Naive B cell (primary cell): ENCODE data around the gene N4BP2L2. TPM values are rescaled to one million over a fixed set of nuclear protein-coding genes. Genes with fewer than 3 reads are reported as not detected.

Experiments used
- ATAC-seq, 2 donors: fragments of 150-1000 bp; cut with Tn5 transposase; 2 replicates each; pipeline ENCODE4 v1.10.0; 2021; ENCODE audit warnings: low read depth in 2 of 2, mild to moderate bottlenecking in 2 of 2, moderate library complexity in 2 of 2
- DNase-seq: peaks from one replicate; pipeline ENCODE4 v3.0.0; 2022
- H3K27ac Mint-ChIP-seq, 6 donors: one replicate each; pipeline ENCODE4 v1.8.0; 2020 to 2022; ENCODE audit warnings: mild to moderate bottlenecking in 6 of 6, mixed read lengths in 6 of 6, moderate library complexity in 5 of 6, inconsistent platforms in 2 of 6
- H3K27me3 Mint-ChIP-seq, 3 donors: one replicate each; pipeline ENCODE4 v1.8.0; 2021 to 2022; ENCODE audit warnings: mixed read lengths in 3 of 3, mild to moderate bottlenecking in 1 of 3
- H3K36me3 Mint-ChIP-seq, 2 donors: one replicate each; pipeline ENCODE4 v1.8.0; 2020 to 2022; ENCODE audit warnings: mixed read lengths in 2 of 2, inconsistent platforms in 1 of 2, mild to moderate bottlenecking in 1 of 2
- H3K4me1 Mint-ChIP-seq, 3 donors: one replicate each; pipeline ENCODE4 v1.8.0; 2020 to 2022; ENCODE audit warnings: mixed read lengths in 3 of 3, inconsistent platforms in 1 of 3, mild to moderate bottlenecking in 1 of 3, moderate library complexity in 1 of 3
- H3K4me3 Mint-ChIP-seq, 8 donors: one replicate each; pipeline ENCODE4 v1.8.0; 2020 to 2022; ENCODE audit warnings: mild to moderate bottlenecking in 8 of 8, mixed read lengths in 8 of 8, moderate library complexity in 8 of 8, inconsistent platforms in 2 of 8
- H3K9me3 Mint-ChIP-seq, 7 donors: one replicate each; pipeline ENCODE4 v1.8.0; 2020 to 2022; ENCODE audit warnings: mixed read lengths in 7 of 7, mild to moderate bottlenecking in 5 of 7, inconsistent platforms in 2 of 7, moderate library complexity in 1 of 7
- polyA plus RNA-seq, 6 donors: library from polyadenylated mRNA; unstranded; fragments of 300-500 nt; fragmentation: Illumina TruSeq; gene quantifications; one replicate each; pipeline ENCODE4 v1.2.3, GENCODE V29; 2021; ENCODE audit warnings: low read depth in 6 of 6

The N4BP2L2 gene
- polyA plus RNA-seq, 6 donors from 2014 or later: 164 to 230 (median 195) TPM

DNA sequence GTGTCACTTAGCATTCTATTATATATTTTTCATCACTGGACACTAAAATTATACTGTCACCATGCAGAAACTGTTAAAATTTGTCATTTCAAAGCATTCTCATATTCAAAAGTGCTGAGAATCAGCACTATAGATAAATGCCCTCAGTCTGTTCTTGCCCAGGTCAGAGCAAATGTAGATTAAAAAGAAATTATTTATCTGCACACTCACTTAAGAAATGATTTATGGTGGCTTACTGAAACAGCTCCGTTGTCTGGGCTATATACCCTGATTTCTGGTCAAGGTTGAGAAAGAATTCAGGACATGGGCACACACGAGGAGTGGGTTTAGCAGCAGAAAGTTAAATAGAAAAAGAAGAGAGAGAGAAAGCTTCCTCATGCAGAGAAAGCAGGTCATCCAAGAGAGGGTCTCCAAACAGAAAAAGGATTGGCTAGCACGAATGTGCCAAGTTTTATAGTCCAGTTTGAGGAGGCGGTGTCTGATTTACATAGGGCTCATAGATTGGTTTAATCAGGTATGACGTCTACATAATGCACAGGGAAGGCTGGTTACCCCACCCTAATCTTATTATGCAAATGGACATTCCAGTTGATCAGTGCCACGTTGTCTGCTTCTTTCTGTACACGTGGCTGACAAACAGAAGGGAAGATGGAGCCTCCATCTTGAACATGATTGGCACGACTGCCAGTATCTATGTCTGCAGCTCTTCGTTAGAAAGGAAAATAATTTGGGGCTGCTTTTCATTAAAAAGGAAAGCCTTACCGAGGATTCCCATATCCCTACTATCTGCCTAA is 63.4 kb downstream of the N4BP2L2 start:
- no peak for ATAC-seq
- Mint-ChIP-seq H3K27ac (no peak overlapping the region), H3K27me3 (no peaks in the 10 kb centered on the region), H3K36me3 (peaks cover 0 to 8% of the 10 kb centered on the region in 2 donors), H3K9me3 (no peaks in the 10 kb centered on the region), H3K4me3 (no peak overlapping the region), H3K4me1 (peaks cover 0 to 5% (median 0%) of the 10 kb centered on the region in 3 donors)
- DNase-seq: no peak

GRCh38 chr13:32473650-32474049 is 64.9 kb downstream of the N4BP2L2 start:
- Mint-ChIP-seq H3K27ac (no peak overlapping the region), H3K27me3 (no peaks in the 10 kb centered on the region), H3K4me1 (peaks cover 0 to 5% (median 0%) of the 10 kb centered on the region in 3 donors), H3K36me3 (peaks cover 0 to 3% of the 10 kb centered on the region in 2 donors), H3K9me3 (no peaks in the 10 kb centered on the region), H3K4me3 (no peak overlapping the region)
- ATAC-seq (no peak), DNase-seq (no peak)

DNA sequence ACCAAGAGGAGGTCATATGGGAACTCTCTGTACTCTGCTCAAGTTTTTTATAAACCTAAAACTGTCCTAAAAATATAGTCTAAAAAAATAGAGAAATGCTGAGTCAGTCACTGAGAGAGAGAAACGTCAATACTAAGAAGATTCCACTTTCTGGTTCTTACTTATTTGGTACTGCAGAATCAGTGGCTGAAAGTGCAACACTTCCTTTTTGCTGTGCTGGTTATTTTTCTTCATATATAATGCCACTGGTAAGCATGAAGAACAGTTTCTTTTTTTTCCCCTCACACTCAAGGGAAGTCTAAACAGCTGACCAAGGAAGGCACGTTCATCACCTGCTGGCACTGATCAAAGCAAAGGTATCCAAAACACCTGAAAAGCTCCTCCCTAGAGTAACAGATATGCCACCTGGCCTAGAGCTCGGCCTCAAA is 66.4 kb downstream of the N4BP2L2 start:
- H3K9me3 Mint-ChIP-seq: no peaks in the 10 kb centered on the region
- no peak overlapping the region for H3K27ac Mint-ChIP-seq
- no peaks in the 10 kb centered on the region for H3K27me3 Mint-ChIP-seq
- H3K4me1 Mint-ChIP-seq: peaks cover 0 to 5% (median 0%) of the 10 kb centered on the region in 3 donors
- no peak overlapping the region for H3K4me3 Mint-ChIP-seq
- ATAC-seq (no peak), DNase-seq (no peak)
- no peaks in the 10 kb centered on the region for H3K36me3 Mint-ChIP-seq

DNA sequence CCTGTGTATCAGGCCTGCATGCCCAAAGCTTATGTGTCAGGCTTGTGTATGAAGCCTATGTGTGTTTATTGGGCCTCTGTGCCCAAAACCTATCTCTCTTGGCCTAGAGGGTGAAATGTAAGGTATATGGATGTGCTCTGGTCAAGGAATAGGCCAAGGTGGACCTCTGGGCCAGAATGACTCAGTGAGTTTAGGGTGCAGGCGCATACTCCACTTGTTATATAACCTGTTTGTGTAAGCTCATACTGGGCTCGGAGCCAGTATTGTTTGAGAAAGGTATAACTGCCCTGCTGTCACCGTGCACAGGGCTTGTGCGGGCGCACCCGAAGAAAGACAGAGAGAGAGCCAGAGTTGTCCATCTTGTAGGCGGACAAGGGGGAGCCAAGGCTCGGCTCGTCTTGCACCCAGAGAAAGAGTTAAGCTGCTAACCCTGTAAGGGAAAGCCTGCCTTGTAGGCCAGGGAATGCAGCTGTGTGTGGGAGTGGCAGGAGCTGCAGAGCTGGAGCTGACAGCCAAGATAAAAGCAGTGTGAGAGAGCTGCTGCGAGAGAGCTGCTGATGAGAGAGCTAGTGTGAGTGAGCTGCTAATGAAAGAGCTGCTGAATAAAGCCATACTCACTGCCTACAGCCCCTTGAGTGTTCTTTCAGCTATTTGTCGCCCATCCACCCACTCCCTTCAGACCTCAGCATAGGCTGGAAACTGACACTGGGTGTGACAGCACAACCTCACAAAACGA is 67.2 kb downstream of the N4BP2L2 start:
- Mint-ChIP-seq H3K4me1 (peaks cover 0 to 5% (median 0%) of the 10 kb centered on the region in 3 donors), H3K27ac (peak overlapping the region in 2 of 6 donors; percentile 53 to 78), H3K9me3 (no peaks in the 10 kb centered on the region), H3K4me3 (no peak overlapping the region), H3K27me3 (no peaks in the 10 kb centered on the region), H3K36me3 (no peaks in the 10 kb centered on the region)
- no peak for DNase-seq
- no peak for ATAC-seq

DNA sequence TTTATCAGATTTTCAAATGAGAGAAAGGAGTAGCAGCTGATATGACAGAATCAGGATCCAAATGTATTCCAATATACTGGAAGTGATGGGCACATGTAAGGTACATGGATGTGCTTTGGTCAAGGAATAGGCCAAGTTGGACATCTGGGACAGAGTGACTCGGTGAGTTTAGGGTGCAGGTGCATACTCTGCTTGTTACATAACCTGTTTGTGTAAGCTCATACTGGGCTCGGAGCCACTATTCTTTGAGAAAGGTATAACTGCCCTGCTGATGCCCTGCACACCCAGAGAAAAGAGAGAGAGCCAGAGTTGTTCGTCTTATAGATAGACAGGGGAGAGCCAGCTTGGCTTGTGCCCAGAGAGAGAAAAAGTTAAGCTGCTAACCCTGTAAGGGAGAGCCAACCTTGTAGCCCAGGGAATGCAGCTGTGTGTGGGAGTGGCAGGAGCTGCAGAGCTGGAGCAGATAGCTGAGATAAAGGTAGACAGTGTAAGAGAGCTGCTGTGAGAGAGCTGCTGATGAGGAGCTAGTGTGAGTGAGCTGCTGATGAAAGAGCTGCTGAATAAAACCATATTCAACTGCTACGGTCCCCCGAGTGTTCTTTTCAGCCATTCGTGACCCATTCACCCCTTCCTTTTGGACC is 70.0 kb downstream of the N4BP2L2 start:
- DNase-seq (no peak), ATAC-seq (no peak)
- Mint-ChIP-seq H3K4me1 (peaks cover 0 to 5% (median 0%) of the 10 kb centered on the region in 3 donors), H3K27me3 (no peaks in the 10 kb centered on the region), H3K36me3 (no peaks in the 10 kb centered on the region), H3K27ac (peak overlapping the region in 2 of 6 donors; percentile 3 to 34), H3K4me3 (peak overlapping the region in 1 of 8 donors; percentile 66), H3K9me3 (peaks cover 0 to 3% (median 0%) of the 10 kb centered on the region in 7 donors)

- Mint-ChIP-seq H3K9me3 (peaks cover 9 to 53% (median 35%) of the 10 kb centered on the region in 7 donors), H3K4me1 (peaks cover 0 to 6% (median 3%) of the 10 kb centered on the region in 3 donors), H3K27ac (no peak overlapping the region), H3K4me3 (no peak overlapping the region), H3K27me3 (no peaks in the 10 kb centered on the region), H3K36me3 (peaks cover 37 to 53% of the 10 kb centered on the region in 2 donors)
- no peak for ATAC-seq
- no peak for DNase-seq
Measured at GRCh38 chr13:32456591-32456990, 82.0 kb downstream of the N4BP2L2 start.

- Mint-ChIP-seq H3K9me3 (peaks cover 9 to 59% (median 33%) of the 10 kb centered on the region in 7 donors), H3K27me3 (no peaks in the 10 kb centered on the region), H3K4me1 (peaks cover 0 to 6% (median 3%) of the 10 kb centered on the region in 3 donors), H3K4me3 (peak overlapping the region in 1 of 8 donors; percentile 28), H3K27ac (no peak overlapping the region), H3K36me3 (peaks cover 37 to 63% of the 10 kb centered on the region in 2 donors)
- DNase-seq (no peak), ATAC-seq (no peak)
Measured at GRCh38 chr13:32455594-32455903, 83.0 kb downstream of the N4BP2L2 start.

GRCh38 chr13:32454886-32455593 is 83.6 kb downstream of the N4BP2L2 start:
- Mint-ChIP-seq H3K9me3 (peaks cover 9 to 59% (median 33%) of the 10 kb centered on the region in 7 donors), H3K36me3 (peaks cover 37 to 59% of the 10 kb centered on the region in 2 donors), H3K27ac (no peak overlapping the region), H3K4me1 (peaks cover 0 to 6% (median 3%) of the 10 kb centered on the region in 3 donors), H3K27me3 (no peaks in the 10 kb centered on the region), H3K4me3 (no peak overlapping the region)
- no peak for ATAC-seq
- DNase-seq: no peak

DNA sequence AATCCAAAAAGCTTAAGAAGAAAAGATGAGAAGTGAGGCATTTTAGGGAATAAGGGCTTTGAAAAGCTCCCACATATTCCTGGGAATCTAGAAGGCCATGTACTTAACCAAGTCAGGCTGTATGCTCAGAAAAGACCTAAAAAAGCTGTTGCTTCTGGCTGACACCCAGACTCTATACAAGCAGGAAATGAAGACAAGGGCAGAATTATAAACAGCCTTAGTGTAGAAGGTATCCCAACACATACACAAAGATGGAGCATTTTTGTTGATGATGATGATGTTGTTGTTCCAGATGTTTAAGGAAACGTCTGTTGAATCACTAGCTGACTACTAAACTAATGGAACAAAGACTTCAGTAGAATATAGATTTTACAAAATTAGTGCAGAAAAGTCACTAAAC is 84.6 kb downstream of the N4BP2L2 start:
- H3K27ac Mint-ChIP-seq: no peak overlapping the region
- peaks cover 9 to 51% (median 31%) of the 10 kb centered on the region in 7 donors for H3K9me3 Mint-ChIP-seq

DNA sequence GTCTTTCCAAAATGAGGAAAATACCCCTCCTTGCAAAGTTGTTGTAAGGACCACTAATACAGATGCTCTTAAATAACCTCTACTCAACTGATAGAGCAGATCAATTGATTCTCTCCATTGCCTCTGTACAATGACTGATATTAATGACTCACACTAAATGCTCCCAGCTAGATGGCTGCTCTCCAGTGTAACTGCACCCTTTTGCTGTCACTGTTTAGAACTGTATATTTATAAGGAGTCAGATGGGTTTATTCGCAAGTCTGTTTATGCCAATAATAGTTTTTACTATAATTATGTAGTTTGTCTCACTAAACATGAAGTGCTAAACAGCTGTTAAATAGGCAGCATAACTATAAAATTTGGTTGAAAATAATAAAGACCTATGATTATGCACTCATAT is 89.6 kb downstream of the N4BP2L2 start:
- H3K9me3 Mint-ChIP-seq: peaks cover 0 to 13% (median 5%) of the 10 kb centered on the region in 7 donors
- peaks cover 3 to 15% of the 10 kb centered on the region in 2 donors for H3K36me3 Mint-ChIP-seq
- H3K4me1 Mint-ChIP-seq: peaks cover 1 to 4% (median 2%) of the 10 kb centered on the region in 3 donors
- DNase-seq (no peak), ATAC-seq (no peak)
- H3K27me3 Mint-ChIP-seq: no peaks in the 10 kb centered on the region
- no peak overlapping the region for H3K27ac Mint-ChIP-seq
- no peak overlapping the region for H3K4me3 Mint-ChIP-seq

More for the DNA sequence above, 84.6 kb downstream of the N4BP2L2 start:
- peaks cover 30 to 49% of the 10 kb centered on the region in 2 donors for H3K36me3 Mint-ChIP-seq
- H3K4me3 Mint-ChIP-seq: no peak overlapping the region
- DNase-seq (no peak), ATAC-seq (no peak)
- H3K27me3 Mint-ChIP-seq: no peaks in the 10 kb centered on the region
- peaks cover 0 to 6% (median 3%) of the 10 kb centered on the region in 3 donors for H3K4me1 Mint-ChIP-seq

GRCh38 chr13:32447894-32448623 is 90.5 kb downstream of the N4BP2L2 start:
- H3K4me3 Mint-ChIP-seq: no peak overlapping the region
- DNase-seq (no peak), ATAC-seq (no peak)
- peaks cover 8 to 14% (median 9%) of the 10 kb centered on the region in 3 donors for H3K4me1 Mint-ChIP-seq
- H3K27ac Mint-ChIP-seq: peak overlapping the region in 1 of 6 donors; percentile 49
- peaks cover 0 to 13% (median 5%) of the 10 kb centered on the region in 7 donors for H3K9me3 Mint-ChIP-seq
- peaks cover 0 to 10% of the 10 kb centered on the region in 2 donors for H3K36me3 Mint-ChIP-seq
- H3K27me3 Mint-ChIP-seq: no peaks in the 10 kb centered on the region

- Mint-ChIP-seq H3K27ac (peak overlapping the region in 4 of 6 donors; percentile 4 to 72 (median 36)), H3K27me3 (no peaks in the 10 kb centered on the region), H3K4me3 (no peak overlapping the region), H3K9me3 (peaks cover 0 to 6% (median 2%) of the 10 kb centered on the region in 7 donors), H3K36me3 (peaks cover 0 to 10% of the 10 kb centered on the region in 2 donors), H3K4me1 (peaks cover 10 to 17% (median 12%) of the 10 kb centered on the region in 3 donors)
- ATAC-seq: no peak
- no peak for DNase-seq
Measured at GRCh38 chr13:32446773-32447465, 91.7 kb downstream of the N4BP2L2 start.
